Bone marrow (tissue), 2 donors: Measurements from ENCODE around the gene PMPCA.

ENCODE experiments used
- DNase-seq, 2 donors: peaks; one replicate each; lab custom pipeline; 2025; lab: John Stamatoyannopoulos, UW

The PMPCA gene

GRCh38 chr9:136456258-136456657, 45.8 kb downstream of the PMPCA start:
- no peak for DNase-seq

DNA sequence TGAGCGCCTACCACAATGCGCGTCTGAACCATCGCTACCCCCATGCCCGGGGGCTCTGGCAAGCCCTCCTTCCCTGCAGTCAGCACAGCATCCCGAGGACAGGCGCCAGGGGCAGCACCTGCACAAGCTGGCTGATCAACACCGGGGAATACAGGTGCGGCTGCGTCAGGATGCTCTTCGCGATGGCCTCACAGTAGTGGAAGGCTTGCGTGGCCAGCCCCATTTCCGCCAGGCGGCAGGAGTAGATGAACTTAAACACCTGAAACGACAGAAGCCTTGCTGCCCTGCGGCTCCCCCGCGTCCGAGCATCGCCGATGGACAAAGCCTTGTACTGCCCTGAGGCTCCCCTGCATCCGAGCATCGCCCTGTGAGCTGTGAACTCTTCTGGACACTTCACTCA, 46.9 kb downstream of the PMPCA start:
- no peak for DNase-seq

- no peak for DNase-seq
Measured at GRCh38 chr9:136459425-136459824, 49.0 kb downstream of the PMPCA start.

- no peak for DNase-seq
Measured at GRCh38 chr9:136460772-136461325, 50.4 kb downstream of the PMPCA start.

GRCh38 chr9:136462664-136463063, 52.2 kb downstream of the PMPCA start:
- no peak for DNase-seq

DNA sequence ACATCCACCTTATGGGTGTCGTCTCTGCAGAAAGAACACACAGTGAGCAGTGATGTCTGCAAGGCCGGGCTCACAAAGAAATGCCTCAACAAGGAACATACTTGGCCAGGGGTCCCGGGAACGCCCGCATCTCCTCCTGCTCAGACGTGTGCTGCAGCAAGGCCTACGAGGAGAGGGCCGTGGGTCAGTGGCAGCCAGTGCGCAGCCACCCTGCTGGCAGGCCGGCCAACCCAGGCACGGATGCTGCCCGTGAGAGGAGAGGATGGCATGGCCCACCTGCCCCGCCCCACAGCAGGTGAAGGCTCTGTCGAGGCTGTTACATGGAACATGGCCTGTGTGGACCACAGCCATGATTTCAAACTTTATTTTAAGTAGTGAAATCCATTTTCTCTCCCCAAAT, 53.1 kb downstream of the PMPCA start:
- DNase-seq = no peak

DNA sequence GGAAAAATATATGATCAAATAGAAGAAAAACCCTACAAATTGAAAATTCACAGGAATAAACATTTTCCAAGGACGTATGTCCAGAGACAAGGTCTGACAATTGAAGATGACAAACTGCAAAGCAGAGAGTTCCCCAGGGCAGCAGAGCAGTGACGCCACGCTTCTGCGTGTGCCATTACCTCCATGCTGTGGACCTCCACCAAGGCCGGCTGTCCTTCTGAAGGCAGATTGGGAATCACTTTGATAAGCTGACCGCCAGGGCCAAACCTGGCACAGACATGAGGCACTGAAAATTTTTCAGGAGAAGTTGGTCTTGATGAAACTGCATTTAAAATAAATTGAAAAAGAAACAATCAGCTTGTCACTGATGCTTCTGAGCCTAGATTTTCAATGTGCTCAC, 53.8 kb downstream of the PMPCA start:
- no peak for DNase-seq

DNA sequence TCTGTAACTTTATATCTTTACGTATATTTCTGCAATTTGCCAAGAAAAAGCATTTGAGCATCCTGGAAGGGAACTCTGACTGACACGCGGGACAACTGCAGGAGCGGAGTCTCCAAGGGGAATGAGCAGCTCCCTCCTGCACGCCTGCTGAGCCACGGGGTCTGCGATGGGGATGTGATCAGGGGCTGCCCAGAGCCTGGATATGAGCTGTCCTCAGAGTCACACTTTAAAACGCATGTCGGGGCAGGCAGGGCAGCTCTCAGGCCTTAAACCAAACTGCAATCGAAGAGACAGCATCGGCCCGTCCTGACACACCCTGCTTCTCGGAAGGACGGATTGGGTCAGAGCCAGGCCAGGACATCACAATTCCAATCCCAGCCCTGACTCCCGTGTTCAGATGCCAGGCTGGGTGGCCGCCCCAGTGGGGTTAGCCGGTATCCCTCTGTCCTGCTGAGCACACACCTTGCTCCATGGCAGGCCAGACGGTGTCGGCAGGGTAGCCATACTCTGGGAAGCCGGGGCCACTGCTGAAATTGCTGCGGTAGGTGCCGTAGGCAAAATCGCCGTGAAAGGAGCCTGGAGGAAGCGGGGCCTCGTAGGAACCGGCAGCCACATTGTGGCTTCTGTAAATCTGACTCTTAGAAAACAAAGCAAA, 55.2 kb downstream of the PMPCA start:
- DNase-seq = no peak

- no peak for DNase-seq
Measured at GRCh38 chr9:136466155-136466541, 55.7 kb downstream of the PMPCA start.

- no peak for DNase-seq
Measured at GRCh38 chr9:136467766-136468165, 57.3 kb downstream of the PMPCA start.

- no peak for DNase-seq
Measured at GRCh38 chr9:136470356-136470755, 59.9 kb downstream of the PMPCA start.

DNA sequence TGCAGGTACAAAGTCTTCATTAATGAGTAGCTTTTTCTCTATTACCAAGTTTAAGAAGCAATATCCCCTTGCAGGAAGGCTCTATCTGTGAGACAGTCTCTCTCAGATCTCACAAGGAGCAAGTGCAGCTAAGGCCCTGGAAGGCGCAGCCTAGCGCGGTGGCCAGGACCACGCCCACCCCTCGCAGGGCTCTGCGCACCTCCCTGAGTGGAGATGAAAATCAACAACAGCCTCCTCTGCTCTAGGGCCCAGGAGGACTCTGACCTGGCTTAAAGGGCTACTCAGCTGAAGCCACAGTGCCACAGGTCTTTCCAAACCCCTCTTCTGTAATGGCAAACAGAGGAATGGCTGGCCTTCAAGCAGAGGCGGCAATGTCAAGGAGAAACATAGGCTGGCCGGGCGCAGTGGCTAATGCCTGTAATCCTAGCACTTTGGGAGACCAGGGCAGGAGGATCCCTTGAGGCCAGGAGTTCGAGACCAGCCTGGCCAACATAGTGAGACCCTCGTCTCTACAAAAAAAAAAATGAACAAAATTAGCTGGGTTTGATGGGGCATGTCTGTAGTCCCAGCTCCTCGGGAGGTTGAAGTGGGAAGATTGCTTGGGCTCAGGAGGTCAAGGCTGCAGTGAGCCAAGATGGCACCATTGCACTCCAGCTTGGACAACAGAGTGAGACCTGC, 60.5 kb downstream of the PMPCA start:
- DNase-seq = no peak

GRCh38 chr9:136471802-136472487, 61.5 kb downstream of the PMPCA start:
- DNase-seq = no peak

GRCh38 chr9:136472640-136473353, 62.3 kb downstream of the PMPCA start:
- DNase-seq = no peak

GRCh38 chr9:136473354-136473721, 62.9 kb downstream of the PMPCA start:
- no peak for DNase-seq
